DND-41 (cell line): ENCODE data around the gene TM9SF2.

Experiments
- EZH2 ChIP-seq: IDR thresholded peaks from 3 replicates; pipeline ENCODE4 v1.6.1; 2012; ENCODE audit warnings: borderline replicate concordance, low read depth, mild to moderate bottlenecking, moderate library complexity, low read length, inconsistent platforms; ENCODE audit not compliant: severe bottlenecking
- TF ChIP-seq, protein P1 (sequence below): IDR thresholded peaks from 2 replicates; pipeline ENCODE4 v1.5.1; 2012; ENCODE audit warnings: borderline replicate concordance, low read length, moderate library complexity, mild to moderate bottlenecking; ENCODE audit not compliant: poor library complexity, severe bottlenecking; ENCODE audit errors: extremely low read depth

DNA sequence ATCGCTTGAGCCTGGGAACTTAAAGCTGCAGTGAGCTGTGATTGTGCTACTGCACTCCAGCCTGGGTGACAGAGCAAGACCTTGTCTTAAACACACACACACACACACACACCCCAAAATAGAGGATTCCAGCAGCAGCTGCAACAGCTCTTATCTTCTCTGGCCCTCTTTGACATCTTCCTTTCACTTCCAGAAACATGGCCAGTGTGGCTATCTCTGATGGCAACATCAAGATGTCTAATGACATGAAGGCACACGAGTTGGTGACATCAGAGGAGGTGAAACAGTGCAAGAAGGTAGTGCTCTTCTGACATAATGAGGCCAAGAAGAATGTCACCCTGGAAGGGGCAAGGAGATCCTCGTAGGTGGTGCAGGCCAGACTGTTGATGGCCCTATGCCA lies 81.2 kb downstream of the TM9SF2 start:
- TF ChIP-seq, protein P1, sequence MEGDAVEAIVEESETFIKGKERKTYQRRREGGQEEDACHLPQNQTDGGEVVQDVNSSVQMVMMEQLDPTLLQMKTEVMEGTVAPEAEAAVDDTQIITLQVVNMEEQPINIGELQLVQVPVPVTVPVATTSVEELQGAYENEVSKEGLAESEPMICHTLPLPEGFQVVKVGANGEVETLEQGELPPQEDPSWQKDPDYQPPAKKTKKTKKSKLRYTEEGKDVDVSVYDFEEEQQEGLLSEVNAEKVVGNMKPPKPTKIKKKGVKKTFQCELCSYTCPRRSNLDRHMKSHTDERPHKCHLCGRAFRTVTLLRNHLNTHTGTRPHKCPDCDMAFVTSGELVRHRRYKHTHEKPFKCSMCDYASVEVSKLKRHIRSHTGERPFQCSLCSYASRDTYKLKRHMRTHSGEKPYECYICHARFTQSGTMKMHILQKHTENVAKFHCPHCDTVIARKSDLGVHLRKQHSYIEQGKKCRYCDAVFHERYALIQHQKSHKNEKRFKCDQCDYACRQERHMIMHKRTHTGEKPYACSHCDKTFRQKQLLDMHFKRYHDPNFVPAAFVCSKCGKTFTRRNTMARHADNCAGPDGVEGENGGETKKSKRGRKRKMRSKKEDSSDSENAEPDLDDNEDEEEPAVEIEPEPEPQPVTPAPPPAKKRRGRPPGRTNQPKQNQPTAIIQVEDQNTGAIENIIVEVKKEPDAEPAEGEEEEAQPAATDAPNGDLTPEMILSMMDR = no peak
- no peak for TF ChIP-seq EZH2
